Vagina (tissue), 2 donors: Measurements from ENCODE around the gene NDUFS3.

Experiments
- CTCF ChIP-seq, 3 experiments: fragments of 450-650 bp in 2 of 3; fragments of 200-600 bp in 1 of 3; sonication (generic) in 1 of 3; IDR thresholded peaks; one replicate each; pipeline ENCODE4 v1.5.1; 2017 to 2019; ENCODE audit warnings: antibody characterized with exemption in 3 of 3, mild to moderate bottlenecking in 2 of 3, moderate library complexity in 2 of 3
- POLR2AphosphoS5 ChIP-seq, 2 donors: sonication (generic); formaldehyde crosslinking; IDR thresholded peaks; one replicate each; pipeline ENCODE4 v1.9.0; 2017; ENCODE audit warnings: antibody characterized with exemption in 2 of 2, mild to moderate bottlenecking in 2 of 2, low read depth in 1 of 2; ENCODE audit not compliant: insufficient read depth in 1 of 2

DNA sequence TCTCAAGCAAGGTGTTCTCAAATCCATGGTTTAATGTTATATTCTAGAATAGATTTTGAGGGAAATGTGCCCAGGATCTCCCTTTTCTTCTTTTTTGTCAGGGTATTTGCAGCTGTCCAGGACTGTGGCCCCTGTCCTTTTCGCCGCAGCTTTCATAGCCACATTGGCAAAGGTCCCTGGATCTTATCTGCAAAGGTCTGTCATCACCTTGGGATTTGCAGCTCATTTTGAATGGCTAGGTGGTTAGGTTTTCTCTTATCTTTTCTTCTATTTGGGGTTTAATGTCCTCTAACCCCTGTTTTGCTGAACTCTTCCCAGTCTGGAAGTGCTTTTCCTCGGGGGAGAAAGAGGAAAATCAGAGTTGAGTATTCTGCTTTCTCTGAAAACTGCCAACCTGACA, 27.0 kb downstream of the NDUFS3 start:
- TF ChIP-seq POLR2AphosphoS5 (IDR thresholded peaks at IDR 0.05; ENCODE audit: insufficient read depth in 1 of 2, low read depth in 1 of 2) (no peak), CTCF (IDR thresholded peaks at IDR 0.05) (no peak)
